HEK293 (cell line): ENCODE data around the gene TMEM35B.
A peak's percentile ranks its signal among the peaks of the same experiment; 100 is the strongest.

Experiments used
- CTCF ChIA-PET: fragments of 350-600 bp; formaldehyde crosslinking; extraction: SDS; loops from one replicate; lab custom pipeline; 2021; ENCODE audit warnings: antibody characterized with exemption; lab: Yijun Ruan, JAX
- POLR2A ChIA-PET: fragments of 300-600 bp; formaldehyde crosslinking; extraction: SDS; loops from one replicate; lab custom pipeline; 2020; ENCODE audit warnings: antibody characterized with exemption, inconsistent platforms; lab: Yijun Ruan, JAX
- H3K27ac ChIP-seq: fragments of 200-500 bp; sonication (Bioruptor generic); 2 replicates; pipeline ENCODE4 v1.5.1; 2014; ENCODE audit warnings: low read depth, low read length, control low read depth, inconsistent platforms; ENCODE audit errors: extremely low read depth
- H3K36me3 ChIP-seq, 2 experiments: fragments of 200-500 bp in 1 of 2; sonication (Bioruptor generic) in 1 of 2; 1 replicate in 1 of 2; 2 replicates in 1 of 2; pipeline ENCODE4 v1.5.1; 2014 to 2017; ENCODE audit warnings: inconsistent platforms in 2 of 2, low read length in 2 of 2; ENCODE audit not compliant: control insufficient read depth in 2 of 2, insufficient read depth in 1 of 2
- H3K4me1 ChIP-seq: fragments of 200-500 bp; sonication (Bioruptor generic); 2 replicates; pipeline ENCODE4 v1.5.1; 2014; ENCODE audit warnings: mild to moderate bottlenecking, low read length, inconsistent platforms; ENCODE audit not compliant: control insufficient read depth, insufficient read depth
- H3K4me3 ChIP-seq: 2 replicates; pipeline ENCODE4 v1.5.1; 2011; ENCODE audit warnings: low read depth, mild to moderate bottlenecking, control low read depth, low read length, moderate library complexity
- H3K9me3 ChIP-seq: fragments of 200-500 bp; sonication (Bioruptor generic); 2 replicates; pipeline ENCODE4 v1.5.1; 2014; ENCODE audit warnings: low read depth, low read length, inconsistent platforms; ENCODE audit not compliant: control insufficient read depth, insufficient read depth
- BCL11A ChIP-seq: fragments of 450-650 bp; formaldehyde crosslinking; IDR thresholded peaks from 2 replicates; pipeline ENCODE4 v1.5.1; 2016; ENCODE audit warnings: low read depth, missing biosample characterization, missing genetic modification characterization
- KLF1 ChIP-seq: fragments of 450-650 bp; formaldehyde crosslinking; IDR thresholded peaks from 2 replicates; pipeline ENCODE4 v1.5.1; 2016; ENCODE audit warnings: missing biosample characterization, missing genetic modification characterization
- PRDM4 ChIP-seq: fragments of 450-650 bp; formaldehyde crosslinking; IDR thresholded peaks from 2 replicates; pipeline ENCODE4 v1.5.1; 2017; ENCODE audit warnings: missing biosample characterization, missing genetic modification characterization
- REPIN1 ChIP-seq: fragments of 450-650 bp; formaldehyde crosslinking; IDR thresholded peaks from 2 replicates; pipeline ENCODE4 v1.5.1; 2017; ENCODE audit warnings: missing biosample characterization, missing genetic modification characterization, low read depth
- SP7 ChIP-seq: fragments of 450-650 bp; formaldehyde crosslinking; IDR thresholded peaks from 2 replicates; pipeline ENCODE4 v1.5.1; 2016; ENCODE audit warnings: missing biosample characterization, missing genetic modification characterization
- ZBTB10 ChIP-seq: fragments of 450-650 bp; formaldehyde crosslinking; IDR thresholded peaks from 2 replicates; pipeline ENCODE4 v1.5.1; 2016; ENCODE audit warnings: missing biosample characterization, missing genetic modification characterization
- ZNF114 ChIP-seq: fragments of 450-650 bp; formaldehyde crosslinking; IDR thresholded peaks from 2 replicates; pipeline ENCODE4 v1.5.0; 2017; ENCODE audit warnings: missing biosample characterization, missing genetic modification characterization
- ZNF121 ChIP-seq: fragments of 450-650 bp; formaldehyde crosslinking; IDR thresholded peaks from 2 replicates; pipeline ENCODE4 v1.5.1; 2016; ENCODE audit warnings: missing biosample characterization, missing genetic modification characterization
- ZNF155 ChIP-seq: fragments of 450-650 bp; formaldehyde crosslinking; IDR thresholded peaks from 2 replicates; pipeline ENCODE4 v1.5.1; 2016; ENCODE audit warnings: missing biosample characterization, missing genetic modification characterization
- ZNF510 ChIP-seq: fragments of 450-650 bp; formaldehyde crosslinking; IDR thresholded peaks from 2 replicates; pipeline ENCODE4 v1.5.1; 2018; ENCODE audit warnings: mild to moderate bottlenecking, missing genetic modification characterization, missing biosample characterization; ENCODE audit not compliant: insufficient replicate concordance
- ZNF596 ChIP-seq: fragments of 450-650 bp; IDR thresholded peaks from 2 replicates; pipeline ENCODE4 v1.5.0; 2018; ENCODE audit warnings: missing biosample characterization, mild to moderate bottlenecking, missing genetic modification characterization, moderate library complexity
- ZNF664 ChIP-seq: fragments of 450-650 bp; formaldehyde crosslinking; IDR thresholded peaks from 2 replicates; pipeline ENCODE4 v1.5.1; 2016; ENCODE audit warnings: missing biosample characterization, missing genetic modification characterization
- TF ChIP-seq, protein P1 (sequence below): fragments of 450-650 bp; formaldehyde crosslinking; IDR thresholded peaks from 2 replicates; pipeline ENCODE4 v1.5.1; 2016; ENCODE audit warnings: missing biosample characterization, missing genetic modification characterization
- TF ChIP-seq, protein P2 (sequence below): fragments of 450-650 bp; formaldehyde crosslinking; IDR thresholded peaks from 2 replicates; pipeline ENCODE4 v1.5.1; 2016; ENCODE audit warnings: missing biosample characterization, missing genetic modification characterization
- TF ChIP-seq, protein P3 (sequence below): fragments of 450-650 bp; formaldehyde crosslinking; IDR thresholded peaks from 2 replicates; pipeline ENCODE4 v1.5.0; 2017; ENCODE audit warnings: missing biosample characterization, missing genetic modification characterization, borderline replicate concordance

TMEM35B gene

GRCh38 chr1:35030338-35030737 is 45.2 kb upstream of the TMEM35B start:
- Histone ChIP-seq H3K27ac (no peak overlapping the region), H3K4me1 (no peaks in the 10 kb centered on the region)

DNA sequence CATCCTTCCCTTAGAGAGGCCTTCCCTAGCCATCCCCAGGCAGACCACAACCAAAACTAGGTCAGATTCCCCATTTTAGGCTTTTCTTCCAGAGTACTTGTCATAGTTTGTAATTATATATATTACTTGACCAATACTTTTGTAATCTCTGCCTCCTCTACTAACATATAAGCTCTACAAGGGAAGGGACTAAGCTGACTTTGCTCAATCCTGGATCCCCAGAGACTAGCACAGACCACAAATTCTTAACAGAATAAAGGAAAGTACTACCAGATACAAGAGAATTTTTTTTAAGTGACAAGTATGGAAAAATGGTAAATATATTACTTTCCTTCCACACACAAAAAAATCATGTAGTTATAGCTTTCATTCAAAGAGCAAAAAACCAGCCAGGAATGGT is 44.6 kb upstream of the TMEM35B start:
- H3K4me1 ChIP-seq = no peaks in the 10 kb centered on the region
- no peak for TF ChIP-seq BCL11A
- no peak for TF ChIP-seq ZNF114 (tag by site-specific recombination)
- TF ChIP-seq ZNF596 (tag by site-specific recombination) = no peak
- TF ChIP-seq, protein P1, sequence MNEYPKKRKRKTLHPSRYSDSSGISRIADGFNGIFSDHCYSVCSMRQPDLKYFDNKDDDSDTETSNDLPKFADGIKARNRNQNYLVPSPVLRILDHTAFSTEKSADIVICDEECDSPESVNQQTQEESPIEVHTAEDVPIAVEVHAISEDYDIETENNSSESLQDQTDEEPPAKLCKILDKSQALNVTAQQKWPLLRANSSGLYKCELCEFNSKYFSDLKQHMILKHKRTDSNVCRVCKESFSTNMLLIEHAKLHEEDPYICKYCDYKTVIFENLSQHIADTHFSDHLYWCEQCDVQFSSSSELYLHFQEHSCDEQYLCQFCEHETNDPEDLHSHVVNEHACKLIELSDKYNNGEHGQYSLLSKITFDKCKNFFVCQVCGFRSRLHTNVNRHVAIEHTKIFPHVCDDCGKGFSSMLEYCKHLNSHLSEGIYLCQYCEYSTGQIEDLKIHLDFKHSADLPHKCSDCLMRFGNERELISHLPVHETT (tag by site-specific recombination) = no peak
- no peak for TF ChIP-seq REPIN1
- TF ChIP-seq ZNF664 (tag by site-specific recombination) = no peak
- TF ChIP-seq, all 188 proteins: peak for 0
- peaks cover 0 to 24% of the 10 kb centered on the region in 2 experiments; a peak in 2 of 3 replicates for H3K36me3 ChIP-seq
- ChIA-PET POLR2A (interaction anchor here (2.2 to 2.7 kb wide), 2 partner anchors 44 to 51 kb away, joined by 12 to 25 read pairs; partner anchors contain the start of genes TMEM35B and ZMYM1), CTCF (interaction anchor here (0.8 to 1.1 kb wide), 2 partner anchors 55 to 131 kb away, joined by 3 read pairs; no protein-coding TSS in a partner anchor)
- H3K27ac ChIP-seq = no peak overlapping the region
- H3K9me3 ChIP-seq = no peaks in the 10 kb centered on the region
- H3K4me3 ChIP-seq = no peak overlapping the region

More at GRCh38 chr1:35030338-35030737, 45.2 kb upstream of the TMEM35B start:
- Histone ChIP-seq H3K9me3 (no peaks in the 10 kb centered on the region), H3K36me3 (peaks cover 0 to 24% of the 10 kb centered on the region in 2 experiments; a peak in 2 of 3 replicates), H3K4me3 (no peak overlapping the region; the same call in 1 of the 2 replicates)
- ChIA-PET CTCF (interaction anchor here (1.1 kb wide), 2 partner anchors 8 to 56 kb away, joined by 3 to 4 read pairs; no protein-coding TSS in a partner anchor), POLR2A (interaction anchor here (1.0 to 2.7 kb wide), 6 partner anchors 14 to 170 kb away, joined by 3 to 25 read pairs (median 4); partner anchors contain the start of genes SMIM12, TMEM35B and ZMYM1)
- TF ChIP-seq, protein P2, sequence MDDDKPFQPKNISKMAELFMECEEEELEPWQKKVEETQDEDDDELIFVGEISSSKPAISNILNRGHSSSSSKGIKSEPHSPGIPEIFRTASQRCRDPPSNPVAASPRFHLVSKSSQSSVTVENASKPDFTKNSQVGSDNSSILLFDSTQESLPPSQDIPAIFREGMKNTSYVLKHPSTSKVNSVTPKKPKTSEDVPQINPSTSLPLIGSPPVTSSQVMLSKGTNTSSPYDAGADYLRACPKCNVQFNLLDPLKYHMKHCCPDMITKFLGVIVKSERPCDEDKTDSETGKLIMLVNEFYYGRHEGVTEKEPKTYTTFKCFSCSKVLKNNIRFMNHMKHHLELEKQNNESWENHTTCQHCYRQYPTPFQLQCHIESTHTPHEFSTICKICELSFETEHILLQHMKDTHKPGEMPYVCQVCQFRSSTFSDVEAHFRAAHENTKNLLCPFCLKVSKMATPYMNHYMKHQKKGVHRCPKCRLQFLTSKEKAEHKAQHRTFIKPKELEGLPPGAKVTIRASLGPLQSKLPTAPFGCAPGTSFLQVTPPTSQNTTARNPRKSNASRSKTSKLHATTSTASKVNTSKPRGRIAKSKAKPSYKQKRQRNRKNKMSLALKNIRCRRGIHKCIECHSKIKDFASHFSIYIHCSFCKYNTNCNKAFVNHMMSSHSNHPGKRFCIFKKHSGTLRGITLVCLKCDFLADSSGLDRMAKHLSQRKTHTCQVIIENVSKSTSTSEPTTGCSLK = no peak

GRCh38 chr1:35016406-35016805 is 31.3 kb upstream of the TMEM35B start:
- Histone ChIP-seq H3K9me3 (no peaks in the 10 kb centered on the region), H3K4me1 (no peaks in the 10 kb centered on the region), H3K36me3 (peaks cover 16 to 44% of the 10 kb centered on the region in 2 experiments), H3K4me3 (no peak overlapping the region), H3K27ac (no peak overlapping the region)
- POLR2A ChIA-PET = interaction anchor here (1.6 kb wide), 1 partner anchor 15 kb away, joined by 4 read pairs; the partner anchor contains the start of gene ZMYM6
- CTCF ChIA-PET = no interaction called here
- TF ChIP-seq ZNF510 (tag by site-specific recombination) (no peak), ZNF121 (tag by site-specific recombination) (0 out of 2 replicates have a peak, but pooled peaks have one; percentile 64), SP7 (peak; percentile 53), ZBTB10 (no peak), KLF1 (tag by site-specific recombination) (no peak), PRDM4 (tag by site-specific recombination) (no peak), ZNF155 (tag by site-specific recombination) (no peak)
- TF ChIP-seq, protein P3, sequence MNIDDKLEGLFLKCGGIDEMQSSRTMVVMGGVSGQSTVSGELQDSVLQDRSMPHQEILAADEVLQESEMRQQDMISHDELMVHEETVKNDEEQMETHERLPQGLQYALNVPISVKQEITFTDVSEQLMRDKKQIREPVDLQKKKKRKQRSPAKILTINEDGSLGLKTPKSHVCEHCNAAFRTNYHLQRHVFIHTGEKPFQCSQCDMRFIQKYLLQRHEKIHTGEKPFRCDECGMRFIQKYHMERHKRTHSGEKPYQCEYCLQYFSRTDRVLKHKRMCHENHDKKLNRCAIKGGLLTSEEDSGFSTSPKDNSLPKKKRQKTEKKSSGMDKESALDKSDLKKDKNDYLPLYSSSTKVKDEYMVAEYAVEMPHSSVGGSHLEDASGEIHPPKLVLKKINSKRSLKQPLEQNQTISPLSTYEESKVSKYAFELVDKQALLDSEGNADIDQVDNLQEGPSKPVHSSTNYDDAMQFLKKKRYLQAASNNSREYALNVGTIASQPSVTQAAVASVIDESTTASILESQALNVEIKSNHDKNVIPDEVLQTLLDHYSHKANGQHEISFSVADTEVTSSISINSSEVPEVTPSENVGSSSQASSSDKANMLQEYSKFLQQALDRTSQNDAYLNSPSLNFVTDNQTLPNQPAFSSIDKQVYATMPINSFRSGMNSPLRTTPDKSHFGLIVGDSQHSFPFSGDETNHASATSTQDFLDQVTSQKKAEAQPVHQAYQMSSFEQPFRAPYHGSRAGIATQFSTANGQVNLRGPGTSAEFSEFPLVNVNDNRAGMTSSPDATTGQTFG = no peak
- TF ChIP-seq, protein P2 = no peak
